IMR-90 (cell line): Measurements from ENCODE around the gene MEF2C. TPM values are rescaled to one million over a fixed set of nuclear protein-coding genes. Genes with fewer than 3 reads are reported as not detected.

Source experiments
- ATAC-seq: fragments of 200-7000 bp; cut with Tn5 transposase; 2 replicates; pipeline ENCODE4 v1.9.1; 2020; ENCODE audit warnings: low read depth, mild to moderate bottlenecking, moderate library complexity
- BruUV-seq: library from RNA; stranded (reverse); fragments of 400-500 nt; replicated peaks from 2 replicates; lab custom pipeline; 2021; lab: Mats Ljungman, UMichigan
- CTCF ChIA-PET: fragments of 300-600 bp; formaldehyde crosslinking; extraction: SDS; loops from one replicate; lab custom pipeline; 2021; ENCODE audit warnings: antibody characterized with exemption; lab: Yijun Ruan, JAX
- POLR2A ChIA-PET: fragments of 300-600 bp; sonication (Branson Sonifier 250); formaldehyde crosslinking; loops from one replicate; lab custom pipeline; 2022; ENCODE audit warnings: antibody characterized with exemption; ENCODE audit not compliant: unreplicated experiment; lab: Charles Lee
- DNase-seq: peaks from one replicate; pipeline ENCODE4 v3.0.0; 2013
- H2AFZ ChIP-seq: replicated peaks from 2 replicates; pipeline ENCODE3; 2013; ENCODE audit warnings: low read length, mild to moderate bottlenecking; ENCODE audit not compliant: poor library complexity
- H2AK5ac ChIP-seq: 2 replicates; pipeline ENCODE4 v1.6.1; 2013; ENCODE audit warnings: low read depth, low read length, inconsistent platforms
- H2AK9ac ChIP-seq: replicated peaks from 2 replicates; pipeline ENCODE3; 2013; ENCODE audit warnings: mild to moderate bottlenecking, low read depth, low read length, moderate library complexity; ENCODE audit not compliant: poor library complexity
- H2BK120ac ChIP-seq: 2 replicates; pipeline ENCODE4 v1.6.1; 2013; ENCODE audit warnings: low read depth, low read length, inconsistent platforms
- H2BK15ac ChIP-seq: 3 replicates; pipeline ENCODE4 v1.6.1; 2013; ENCODE audit warnings: low read depth, low read length, inconsistent platforms
- H2BK20ac ChIP-seq: 2 replicates; pipeline ENCODE4 v1.6.1; 2013; ENCODE audit warnings: low read depth, mild to moderate bottlenecking, inconsistent platforms, low read length, moderate library complexity
- H2BK5ac ChIP-seq: 2 replicates; pipeline ENCODE4 v1.6.1; 2013; ENCODE audit warnings: mild to moderate bottlenecking, low read depth, low read length, inconsistent platforms; ENCODE audit not compliant: poor library complexity, severe bottlenecking
- H3K14ac ChIP-seq: replicated peaks from 2 replicates; pipeline ENCODE4 v1.6.1; 2013; ENCODE audit warnings: low read depth, low read length, inconsistent platforms
- H3K18ac ChIP-seq: 2 replicates; pipeline ENCODE4 v1.6.1; 2013; ENCODE audit warnings: low read depth, low read length, control low read depth
- H3K23ac ChIP-seq: 2 replicates; pipeline ENCODE4 v1.6.1; 2013; ENCODE audit warnings: low read depth, low read length, inconsistent platforms
- H3K27ac ChIP-seq: 2 replicates; pipeline ENCODE4 v1.5.1; 2013; ENCODE audit warnings: mild to moderate bottlenecking, control low read depth, low read length; ENCODE audit not compliant: insufficient read depth
- H3K27me3 ChIP-seq: 2 replicates; pipeline ENCODE4 v1.6.1; 2013; ENCODE audit warnings: low read length; ENCODE audit not compliant: control insufficient read depth, insufficient read depth
- H3K36me3 ChIP-seq: 2 replicates; pipeline ENCODE4 v1.6.1; 2013; ENCODE audit warnings: low read length, mixed read lengths; ENCODE audit not compliant: control insufficient read depth, insufficient read depth
- H3K4ac ChIP-seq: 2 replicates; pipeline ENCODE4 v1.6.1; 2013; ENCODE audit warnings: low read depth, low read length, inconsistent platforms
- H3K4me1 ChIP-seq: 2 replicates; pipeline ENCODE4 v1.6.1; 2013; ENCODE audit warnings: low read length, mixed read lengths; ENCODE audit not compliant: control insufficient read depth, insufficient read depth
- H3K4me2 ChIP-seq: 2 replicates; pipeline ENCODE4 v1.6.1; 2013; ENCODE audit warnings: low read depth, mild to moderate bottlenecking, control low read depth, low read length, moderate library complexity
- H3K4me3 ChIP-seq: 2 replicates; pipeline ENCODE4 v1.5.1; 2013; ENCODE audit warnings: low read depth, mild to moderate bottlenecking, control low read depth, low read length, moderate library complexity; ENCODE audit not compliant: insufficient read depth
- H3K56ac ChIP-seq: 2 replicates; pipeline ENCODE4 v1.6.1; 2013; ENCODE audit warnings: low read length, inconsistent platforms; ENCODE audit not compliant: insufficient read depth; ENCODE audit errors: extremely low read depth
- H3K79me1 ChIP-seq, 2 experiments: 2 replicates each; pipeline ENCODE4 v1.6.1; 2013; ENCODE audit warnings: low read length in 2 of 2, inconsistent platforms in 1 of 2, low read depth in 1 of 2
- H3K9ac ChIP-seq: 2 replicates; pipeline ENCODE4 v1.6.1; 2013; ENCODE audit warnings: low read depth, low read length, control low read depth
- H3K9me1 ChIP-seq: 2 replicates; pipeline ENCODE4 v1.6.1; 2013; ENCODE audit warnings: low read length, inconsistent platforms; ENCODE audit not compliant: insufficient read depth
- H3K9me3 ChIP-seq: 2 replicates; pipeline ENCODE4 v1.6.1; 2013; ENCODE audit warnings: low read length; ENCODE audit not compliant: control insufficient read depth, insufficient read depth
- H4K20me1 ChIP-seq: 2 replicates; pipeline ENCODE4 v1.6.1; 2013; ENCODE audit warnings: low read length, inconsistent platforms; ENCODE audit not compliant: insufficient read depth
- H4K5ac ChIP-seq: 2 replicates; pipeline ENCODE4 v1.6.1; 2013; ENCODE audit warnings: mild to moderate bottlenecking, low read depth, low read length, control low read depth
- H4K8ac ChIP-seq, 2 experiments: 2 replicates each; pipeline ENCODE4 v1.6.1; 2013; ENCODE audit warnings: low read depth in 2 of 2, low read length in 2 of 2, control low read depth in 1 of 2, inconsistent platforms in 1 of 2
- H4K91ac ChIP-seq: 2 replicates; pipeline ENCODE4 v1.6.1; 2013; ENCODE audit warnings: low read depth, low read length, inconsistent platforms; ENCODE audit not compliant: insufficient read depth
- BHLHE40 ChIP-seq: fragments of 150-350 bp; IDR thresholded peaks from 2 replicates; pipeline ENCODE4 v1.6.1; 2016; ENCODE audit warnings: mild to moderate bottlenecking, low read depth, low read length
- CEBPB ChIP-seq: IDR thresholded peaks from 2 replicates; pipeline ENCODE4 v1.6.1; 2012; ENCODE audit warnings: low read depth, low read length, improper control_type of control experiment
- CHD1 ChIP-seq: IDR thresholded peaks from 2 replicates; pipeline ENCODE4 v1.6.1; 2012; ENCODE audit warnings: low read depth, low read length, improper control_type of control experiment
- MAZ ChIP-seq: IDR thresholded peaks from 2 replicates; pipeline ENCODE4 v1.6.1; 2012; ENCODE audit warnings: low read depth, mild to moderate bottlenecking, low read length, improper control_type of control experiment, moderate library complexity, borderline replicate concordance
- NFE2L2 ChIP-seq: fragments of 150-350 bp; IDR thresholded peaks from 2 replicates; pipeline ENCODE4 v1.6.1; 2016; ENCODE audit warnings: low read depth, mild to moderate bottlenecking, low read length
- POLR2A ChIP-seq: IDR thresholded peaks from 2 replicates; pipeline ENCODE4 v1.6.1; 2012; ENCODE audit warnings: mild to moderate bottlenecking, low read depth, low read length
- RAD21 ChIP-seq: IDR thresholded peaks from 2 replicates; pipeline ENCODE4 v1.6.1; 2012; ENCODE audit warnings: low read length, improper control_type of control experiment
- RCOR1 ChIP-seq: IDR thresholded peaks from 2 replicates; pipeline ENCODE4 v1.6.1; 2012; ENCODE audit warnings: mild to moderate bottlenecking, low read length, improper control_type of control experiment; ENCODE audit not compliant: insufficient replicate concordance
- SMC3 ChIP-seq: fragments of 150-350 bp; IDR thresholded peaks from 2 replicates; pipeline ENCODE4 v1.6.1; 2016; ENCODE audit warnings: low read depth, mild to moderate bottlenecking, antibody characterized with exemption, low read length, moderate library complexity
- WGBS, 2 experiments: methylation state at CpG; one replicate each; pipeline versions ENCODE4 v1.1.5 to v1.1.7; 2013; ENCODE audit warnings: missing lambda C conversion rate in 2 of 2; ENCODE audit not compliant: insufficient read length in 1 of 2; ENCODE audit errors: extremely low coverage in 2 of 2; 5-methylcytosine and 5-hydroxymethylcytosine counted together
- dilution Hi-C: fragments of 300-500 bp; cut with HindIII; formaldehyde crosslinking; loops from one replicate; pipeline ENCODE4 v1.14.3; 2018; ENCODE audit warnings: low sequenced_read_pairs; ENCODE audit not compliant: unreplicated experiment
- in situ Hi-C: fragments of 300-500 bp; cut with MboI; formaldehyde crosslinking; loops from 3 replicates; pipeline ENCODE4 v1.14.3; 2019; ENCODE audit warnings: low sequenced_read_pairs, inconsistent platforms, mixed read lengths
- intact Hi-C: fragments of 100-400 bp; cut with micrococcal nuclease; formaldehyde crosslinking; loops from 2 replicates; pipeline ENCODE4 v1.10.0; 2022
- polyA plus RNA-seq, 3 experiments: library from polyadenylated mRNA; depleted of rRNA; stranded (reverse); fragments of >200 nt; gene quantifications; 2 replicates each; pipeline ENCODE4 v1.2.3, GENCODE V29; 2012; ENCODE audit warnings: low replicate concordance in 1 of 3
- total RNA-seq: library from RNA; depleted of rRNA; stranded (reverse); fragments of >200 nt; gene quantifications from 2 replicates; pipeline ENCODE4 v1.2.3, GENCODE V29; 2012
- TF ChIP-seq, protein P1 (sequence below): fragments of 150-350 bp; IDR thresholded peaks from 2 replicates; pipeline ENCODE4 v1.6.1; 2017; ENCODE audit warnings: mild to moderate bottlenecking, antibody characterized with exemption, low read length, low read depth
- TF ChIP-seq, protein P2 (sequence below): fragments of 150-350 bp; IDR thresholded peaks from 2 replicates; pipeline ENCODE4 v1.6.1; 2016; ENCODE audit warnings: low read depth, mild to moderate bottlenecking, low read length, moderate library complexity, borderline replicate concordance

The MEF2C gene
- total and polyA plus RNA-seq, 2 of the 4 experiments (the other 2 are of a cell fraction) = 1.5 to 6.8 TPM

DNA sequence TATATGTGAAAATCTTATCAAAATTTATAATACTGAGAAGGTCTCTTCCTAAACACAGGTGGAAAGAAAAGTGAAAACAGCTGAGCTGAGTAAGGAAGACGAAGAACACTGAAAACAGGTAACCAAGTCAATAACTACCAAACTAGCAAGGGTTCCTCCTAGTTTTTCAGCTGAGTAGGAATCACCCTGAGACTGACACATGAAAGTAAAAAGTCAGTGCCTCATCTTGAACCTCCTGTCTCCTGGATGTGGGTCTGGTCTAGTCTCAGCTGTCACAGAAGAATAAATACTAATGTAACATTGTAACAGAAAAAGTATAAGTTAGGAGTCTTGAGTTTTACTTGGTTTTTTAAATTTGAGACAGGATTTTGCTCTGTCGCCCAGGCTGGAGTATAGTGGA is 121.0 kb downstream of the MEF2C start:
- no peak overlapping the region for H3K14ac ChIP-seq
- no peak overlapping the region for H2AK5ac ChIP-seq
- no peak for TF ChIP-seq POLR2A
- no peak for TF ChIP-seq MAZ
- no peak for TF ChIP-seq SMC3
- TF ChIP-seq RAD21 = no peak
- TF ChIP-seq RCOR1 = no peak
- no peak for TF ChIP-seq CHD1
- TF ChIP-seq CEBPB = no peak
- TF ChIP-seq, protein P1, sequence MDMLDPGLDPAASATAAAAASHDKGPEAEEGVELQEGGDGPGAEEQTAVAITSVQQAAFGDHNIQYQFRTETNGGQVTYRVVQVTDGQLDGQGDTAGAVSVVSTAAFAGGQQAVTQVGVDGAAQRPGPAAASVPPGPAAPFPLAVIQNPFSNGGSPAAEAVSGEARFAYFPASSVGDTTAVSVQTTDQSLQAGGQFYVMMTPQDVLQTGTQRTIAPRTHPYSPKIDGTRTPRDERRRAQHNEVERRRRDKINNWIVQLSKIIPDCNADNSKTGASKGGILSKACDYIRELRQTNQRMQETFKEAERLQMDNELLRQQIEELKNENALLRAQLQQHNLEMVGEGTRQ = no peak
- no peak for TF ChIP-seq BHLHE40
- no peak for TF ChIP-seq NFE2L2
- TF ChIP-seq, protein P2, sequence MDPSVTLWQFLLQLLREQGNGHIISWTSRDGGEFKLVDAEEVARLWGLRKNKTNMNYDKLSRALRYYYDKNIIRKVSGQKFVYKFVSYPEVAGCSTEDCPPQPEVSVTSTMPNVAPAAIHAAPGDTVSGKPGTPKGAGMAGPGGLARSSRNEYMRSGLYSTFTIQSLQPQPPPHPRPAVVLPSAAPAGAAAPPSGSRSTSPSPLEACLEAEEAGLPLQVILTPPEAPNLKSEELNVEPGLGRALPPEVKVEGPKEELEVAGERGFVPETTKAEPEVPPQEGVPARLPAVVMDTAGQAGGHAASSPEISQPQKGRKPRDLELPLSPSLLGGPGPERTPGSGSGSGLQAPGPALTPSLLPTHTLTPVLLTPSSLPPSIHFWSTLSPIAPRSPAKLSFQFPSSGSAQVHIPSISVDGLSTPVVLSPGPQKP = no peak
- intact Hi-C loops = no loop called here
- no peak overlapping the region for H3K18ac ChIP-seq
- no peaks in the 10 kb centered on the region for H3K9me3 ChIP-seq
- no peak overlapping the region for H4K91ac ChIP-seq
- H3K4ac ChIP-seq = no peak overlapping the region
- no peak overlapping the region for H4K8ac ChIP-seq
- DNase-seq = no peak
- CTCF ChIA-PET = no interaction called here
- no peak overlapping the region for H4K5ac ChIP-seq
- POLR2A ChIA-PET = no interaction called here
- H3K27ac ChIP-seq = no peak overlapping the region
- no peak overlapping the region for H2AK9ac ChIP-seq
- in situ Hi-C loops = no loop called here
- no peak overlapping the region for H3K23ac ChIP-seq
- H2BK120ac ChIP-seq = no peak overlapping the region
- no peak overlapping the region for H2AFZ ChIP-seq
- no peaks in the 10 kb centered on the region for H3K27me3 ChIP-seq
- no peaks in the 10 kb centered on the region for H3K36me3 ChIP-seq
- WGBS, 2 experiments = no CpG with 5 or more reads among the region's 2 CpGs
- H3K4me3 ChIP-seq = no peak overlapping the region
- H3K4me2 ChIP-seq = no peak overlapping the region
- H3K79me1 ChIP-seq = no peaks in the 10 kb centered on the region
- no peaks in the 10 kb centered on the region for H4K20me1 ChIP-seq
- no peak overlapping the region for H3K9ac ChIP-seq
- H2BK15ac ChIP-seq = no peak overlapping the region
- H3K56ac ChIP-seq = no peak overlapping the region
- H2BK20ac ChIP-seq = no peak overlapping the region
- H3K9me1 ChIP-seq = no peaks in the 10 kb centered on the region
- H3K4me1 ChIP-seq = no peaks in the 10 kb centered on the region
- BruUV-seq = no TSS peak
- dilution Hi-C loops = no loop called here
- no peak overlapping the region for H2BK5ac ChIP-seq
- ATAC-seq = no peak
